GM19238 (cell line): ENCODE measurements around the gene MTG1.
"Not testable (repeated sequence)": the region's sequence is repeated elsewhere in the genome, so short reads cannot be mapped to it uniquely, and the experiment has no call there.

Source experiments
- DNase-seq: peaks from one replicate; pipeline ENCODE4 v3.0.0; 2011; ENCODE audit warnings: low spot score; ENCODE audit not compliant: insufficient read length

MTG1 gene

GRCh38 chr10:133422807-133423771 lies 29.1 kb downstream of the MTG1 start:
- DNase-seq: no peak

- not testable (repeated sequence) for DNase-seq
These were observed 30.1 kb downstream of the MTG1 start for GRCh38 chr10:133424102-133424501.

GRCh38 chr10:133424601-133425000 lies 30.6 kb downstream of the MTG1 start, which contains the start of gene SPRN:
Gene SPRN (minus strand): TSS chr10:133424625. CDS start chr10:133423681, 944 bp downstream.
- not testable (repeated sequence) for DNase-seq

- DNase-seq: not testable (repeated sequence)
These were observed 35.6 kb downstream of the MTG1 start for GRCh38 chr10:133429571-133429970.

- not testable (repeated sequence) for DNase-seq
These were observed 38.1 kb downstream of the MTG1 start for GRCh38 chr10:133431888-133432613.

GRCh38 chr10:133432789-133433188 lies 38.8 kb downstream of the MTG1 start:
- not testable (repeated sequence) for DNase-seq

GRCh38 chr10:133438711-133439273 lies 44.8 kb downstream of the MTG1 start:
- no peak for DNase-seq

GRCh38 chr10:133439517-133440461 lies 45.8 kb downstream of the MTG1 start:
- no peak for DNase-seq

- no peak for DNase-seq
These were observed 46.8 kb downstream of the MTG1 start for GRCh38 chr10:133440633-133441285.

GRCh38 chr10:133441356-133441755 lies 47.4 kb downstream of the MTG1 start:
- not testable (repeated sequence) for DNase-seq

- no peak for DNase-seq
These were observed 47.8 kb downstream of the MTG1 start for GRCh38 chr10:133441780-133442179.

GRCh38 chr10:133442191-133442966 lies 48.4 kb downstream of the MTG1 start:
- no peak for DNase-seq

GRCh38 chr10:133442967-133443924 lies 49.3 kb downstream of the MTG1 start:
- DNase-seq: no peak

GRCh38 chr10:133444342-133445267 lies 50.6 kb downstream of the MTG1 start:
- DNase-seq: no peak

GRCh38 chr10:133445268-133445732 lies 51.3 kb downstream of the MTG1 start:
- no peak for DNase-seq

- no peak for DNase-seq
These were observed 52.1 kb downstream of the MTG1 start for GRCh38 chr10:133445751-133446708.
